PC-9 (cell line): ENCODE measurements around the gene ME3.

Experiments
- CTCF ChIP-seq: fragments of 200-600 bp; sonication (generic); conservative IDR thresholded peaks from 2 replicates; pipeline ENCODE4 v1.6.1; 2017; ENCODE audit warnings: mixed run types, antibody characterized with exemption, mild to moderate bottlenecking, moderate library complexity
- EZH2 ChIP-seq: fragments of 200-600 bp; sonication (generic); IDR thresholded peaks from 2 replicates; pipeline ENCODE4 v1.8.0; 2017; ENCODE audit warnings: antibody characterized with exemption, low read depth

- TF ChIP-seq CTCF (no peak), EZH2 (no peak)
These were observed 24.0 kb upstream of the ME3 start for GRCh38 chr11:86696451-86696850.
